Measurements from ENCODE around the gene GREB1. TPM values are rescaled to one million over a fixed set of nuclear protein-coding genes. Genes with fewer than 3 reads are reported as not detected.

Gene GREB1
- total and polyA plus RNA-seq, 2 donors (not counting 1 experiment from before 2014, with no cell fraction given), result 0.04 to 0.39 TPM

DNA sequence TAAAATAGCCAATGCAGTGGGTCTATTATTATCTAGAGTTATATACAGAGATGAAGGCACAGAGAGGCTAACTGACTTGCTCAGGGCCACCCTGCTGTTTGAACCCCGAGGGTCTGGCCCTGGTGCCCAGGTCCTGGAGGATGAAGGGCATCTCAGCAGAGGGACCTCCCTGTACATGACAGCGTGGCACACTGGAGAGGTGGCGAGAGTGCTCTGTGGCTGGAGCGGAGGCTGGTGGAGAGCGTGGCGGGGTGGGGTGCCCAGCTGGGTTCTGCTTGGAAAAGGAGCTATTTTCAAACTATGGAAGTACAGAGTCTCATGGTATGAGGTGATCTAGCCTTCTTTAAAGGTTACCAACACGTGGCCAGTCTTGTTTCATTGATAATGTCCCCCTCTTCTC is 35.8 kb downstream of the GREB1 start:
- no peak for ATAC-seq (ENCODE audit: low read depth)
- H3K27me3 ChIP-seq (replicated peaks in 1 of 4; ENCODE audit: control extremely low read depth in 1 of 4, control insufficient read depth in 3 of 4, insufficient read depth in 4 of 4, low read length in 3 of 4), result peaks cover 0 to 3% (median 0%) of the 10 kb centered on the region in 4 experiments
- CTCF ChIA-PET, result no interaction called here

DNA sequence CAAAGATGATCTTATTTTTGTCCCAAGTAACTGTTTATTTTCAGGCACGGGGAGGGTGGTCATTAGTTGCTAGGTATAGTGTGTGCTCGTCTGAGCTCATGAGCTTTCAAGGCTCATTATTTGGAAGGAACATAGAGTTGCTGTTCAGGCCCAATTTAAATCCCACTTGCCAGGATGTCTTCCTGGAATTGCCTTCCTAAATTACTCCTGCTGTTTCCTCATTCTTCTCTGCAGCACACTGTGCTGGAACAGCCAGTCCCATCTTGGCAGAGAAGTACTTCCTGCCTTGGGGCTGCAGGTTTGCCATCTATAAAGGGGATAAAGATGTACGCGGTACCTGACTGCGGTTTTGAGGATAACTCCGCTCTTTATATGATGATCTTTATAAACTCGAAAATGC is 37.3 kb downstream of the GREB1 start:
- Mint-ChIP-seq H3K27ac (no peak overlapping the region), H3K4me1 (no peaks in the 10 kb centered on the region), H3K27me3 (peaks cover 5% of the 10 kb centered on the region), H3K9me3 (ENCODE audit: insufficient read depth) (no peaks in the 10 kb centered on the region), H3K4me3 (no peak overlapping the region)
- H3K27ac ChIP-seq (ENCODE audit: low read length in 2 of 2), result no peak overlapping the region
- H3K27me3 ChIP-seq (replicated peaks in 1 of 4; ENCODE audit: control extremely low read depth in 1 of 4, control insufficient read depth in 3 of 4, insufficient read depth in 4 of 4, low read length in 3 of 4), result peaks cover 0 to 3% (median 0%) of the 10 kb centered on the region in 4 experiments
- H3K36me3 ChIP-seq (replicated peaks in 1 of 2; ENCODE audit: control extremely low read depth in 1 of 2, control insufficient read depth in 1 of 2, extremely low read depth in 1 of 2, insufficient read depth in 2 of 2, low read length in 1 of 2), result no peaks in the 10 kb centered on the region
- no peaks in the 10 kb centered on the region for H4K20me1 ChIP-seq (ENCODE audit: control insufficient read depth, insufficient read depth, low read length, poor library complexity, severe bottlenecking)
- no peak overlapping the region for H3K4me3 ChIP-seq (ENCODE audit: control extremely low read depth in 1 of 5, extremely low read depth in 1 of 5, insufficient read depth in 1 of 5, low read depth in 2 of 5, low read length in 4 of 5)
- no peak overlapping the region for H3K9ac ChIP-seq (ENCODE audit: low read length)
- intact Hi-C loops (cut with micrococcal nuclease), result no loop called here
- no peaks in the 10 kb centered on the region for H3K9me3 ChIP-seq (ENCODE audit: control extremely low read depth in 1 of 3, control insufficient read depth in 2 of 3, insufficient read depth in 1 of 3, low read length in 2 of 3)
- DNase-seq, result no peak
- CTCF ChIA-PET, result no interaction called here
- H3K79me2 ChIP-seq (ENCODE audit: control insufficient read depth, insufficient read depth, low read length), result no peaks in the 10 kb centered on the region
- TF ChIP-seq, protein P1, sequence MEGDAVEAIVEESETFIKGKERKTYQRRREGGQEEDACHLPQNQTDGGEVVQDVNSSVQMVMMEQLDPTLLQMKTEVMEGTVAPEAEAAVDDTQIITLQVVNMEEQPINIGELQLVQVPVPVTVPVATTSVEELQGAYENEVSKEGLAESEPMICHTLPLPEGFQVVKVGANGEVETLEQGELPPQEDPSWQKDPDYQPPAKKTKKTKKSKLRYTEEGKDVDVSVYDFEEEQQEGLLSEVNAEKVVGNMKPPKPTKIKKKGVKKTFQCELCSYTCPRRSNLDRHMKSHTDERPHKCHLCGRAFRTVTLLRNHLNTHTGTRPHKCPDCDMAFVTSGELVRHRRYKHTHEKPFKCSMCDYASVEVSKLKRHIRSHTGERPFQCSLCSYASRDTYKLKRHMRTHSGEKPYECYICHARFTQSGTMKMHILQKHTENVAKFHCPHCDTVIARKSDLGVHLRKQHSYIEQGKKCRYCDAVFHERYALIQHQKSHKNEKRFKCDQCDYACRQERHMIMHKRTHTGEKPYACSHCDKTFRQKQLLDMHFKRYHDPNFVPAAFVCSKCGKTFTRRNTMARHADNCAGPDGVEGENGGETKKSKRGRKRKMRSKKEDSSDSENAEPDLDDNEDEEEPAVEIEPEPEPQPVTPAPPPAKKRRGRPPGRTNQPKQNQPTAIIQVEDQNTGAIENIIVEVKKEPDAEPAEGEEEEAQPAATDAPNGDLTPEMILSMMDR (IDR thresholded peaks at IDR 0.05), result no peak
- TF ChIP-seq EZH2 (IDR thresholded peaks at IDR 0.05; ENCODE audit: borderline replicate concordance, insufficient read depth, low read depth, low read length, poor library complexity, severe bottlenecking), result no peak
- POLR2A ChIA-PET, result no interaction called here
- WGBS (ENCODE audit: insufficient coverage), result 58% methylated on average over 6 of the region's 7 CpGs
- ATAC-seq (ENCODE audit: low read depth), result no peak
- no peak overlapping the region for H2AFZ ChIP-seq (ENCODE audit: insufficient read depth, low read depth, low read length, poor library complexity, severe bottlenecking)
- H3K4me1 ChIP-seq (ENCODE audit: control insufficient read depth in 2 of 2, insufficient read depth in 2 of 2, low read length in 2 of 2), result no peaks in the 10 kb centered on the region
- H3K4me2 ChIP-seq (replicated peaks; ENCODE audit: low read depth, low read length, poor library complexity, severe bottlenecking), result no peak overlapping the region

More for the DNA sequence above, 35.8 kb downstream of the GREB1 start:
- no peak overlapping the region for H2AFZ ChIP-seq (ENCODE audit: insufficient read depth, low read depth, low read length, poor library complexity, severe bottlenecking)
- no peaks in the 10 kb centered on the region for H3K36me3 ChIP-seq (replicated peaks in 1 of 2; ENCODE audit: control extremely low read depth in 1 of 2, control insufficient read depth in 1 of 2, extremely low read depth in 1 of 2, insufficient read depth in 2 of 2, low read length in 1 of 2)
- no peak overlapping the region for H3K27ac ChIP-seq (ENCODE audit: low read length in 2 of 2)
- DNase-seq, result no peak
- H3K4me3 Mint-ChIP-seq, result no peak overlapping the region
- H3K4me1 ChIP-seq (ENCODE audit: control insufficient read depth in 2 of 2, insufficient read depth in 2 of 2, low read length in 2 of 2), result no peaks in the 10 kb centered on the region
- WGBS (ENCODE audit: insufficient coverage), result 94% methylated on average over 6 of the region's 7 CpGs
- no peak overlapping the region for H3K4me2 ChIP-seq (replicated peaks; ENCODE audit: low read depth, low read length, poor library complexity, severe bottlenecking)
- POLR2A ChIA-PET, result no interaction called here
- no peaks in the 10 kb centered on the region for H4K20me1 ChIP-seq (ENCODE audit: control insufficient read depth, insufficient read depth, low read length, poor library complexity, severe bottlenecking)
- H3K9ac ChIP-seq (ENCODE audit: low read length), result no peak overlapping the region
- H3K27me3 Mint-ChIP-seq, result peaks cover 8% of the 10 kb centered on the region
- TF ChIP-seq, protein P1 (IDR thresholded peaks at IDR 0.05), result no peak
- no peak for TF ChIP-seq EZH2 (IDR thresholded peaks at IDR 0.05; ENCODE audit: borderline replicate concordance, insufficient read depth, low read depth, low read length, poor library complexity, severe bottlenecking)
- no peaks in the 10 kb centered on the region for H3K4me1 Mint-ChIP-seq
- H3K9me3 ChIP-seq (ENCODE audit: control extremely low read depth in 1 of 3, control insufficient read depth in 2 of 3, insufficient read depth in 1 of 3, low read length in 2 of 3), result no peaks in the 10 kb centered on the region
- no peak overlapping the region for H3K27ac Mint-ChIP-seq
- no peaks in the 10 kb centered on the region for H3K9me3 Mint-ChIP-seq (ENCODE audit: insufficient read depth)
- intact Hi-C loops (cut with micrococcal nuclease), result no loop called here
- no peaks in the 10 kb centered on the region for H3K79me2 ChIP-seq (ENCODE audit: control insufficient read depth, insufficient read depth, low read length)
- H3K4me3 ChIP-seq (ENCODE audit: control extremely low read depth in 1 of 5, extremely low read depth in 1 of 5, insufficient read depth in 1 of 5, low read depth in 2 of 5, low read length in 4 of 5), result no peak overlapping the region

All from B cell (primary cell).